HL-60 (cell line): ENCODE measurements around the gene OR10A3.

ENCODE experiments used
- DNase-seq, 2 experiments: peaks; one replicate each; pipeline ENCODE4 v3.0.0-alpha.2; 2010 to 2020; ENCODE audit warnings: low read depth in 1 of 2, low spot score in 1 of 2
- H3K27ac ChIP-seq: fragments of 250-450 bp; sonication (Bioruptor Pico); replicated peaks from 2 replicates; pipeline ENCODE4 v1.5.1; 2020; ENCODE audit warnings: mild to moderate bottlenecking, moderate library complexity
- H3K27me3 ChIP-seq: fragments of 250-450 bp; sonication (Bioruptor Pico); 2 replicates; pipeline ENCODE4 v1.5.1; 2021; ENCODE audit warnings: mild to moderate bottlenecking, moderate library complexity; ENCODE audit not compliant: insufficient read depth, poor library complexity, severe bottlenecking
- H3K4me3 ChIP-seq: replicated peaks from 2 replicates; pipeline ENCODE4 v1.5.1; 2011; ENCODE audit warnings: mild to moderate bottlenecking, control low read depth, low read length; ENCODE audit not compliant: insufficient read depth
- GABPA ChIP-seq: IDR thresholded peaks from 2 replicates; pipeline ENCODE4 v1.6.1; 2012; ENCODE audit warnings: low read depth
- POLR2AphosphoS5 ChIP-seq: IDR thresholded peaks from 2 replicates; pipeline ENCODE4 v1.6.1; 2012; ENCODE audit warnings: low read depth
- SPI1 ChIP-seq: IDR thresholded peaks from 2 replicates; pipeline ENCODE4 v1.6.1; 2012; ENCODE audit warnings: low read depth, mild to moderate bottlenecking, borderline replicate concordance
- TF ChIP-seq, protein P1 (sequence below): IDR thresholded peaks from one replicate; pipeline ENCODE4 v1.5.1; 2011; ENCODE audit warnings: low read length, control low read depth, inconsistent platforms; ENCODE audit not compliant: insufficient read depth
- TF ChIP-seq, protein P2 (sequence below): IDR thresholded peaks from 2 replicates; pipeline ENCODE4 v1.6.1; 2012; ENCODE audit warnings: low read depth; ENCODE audit not compliant: insufficient replicate concordance

The OR10A3 gene

DNA sequence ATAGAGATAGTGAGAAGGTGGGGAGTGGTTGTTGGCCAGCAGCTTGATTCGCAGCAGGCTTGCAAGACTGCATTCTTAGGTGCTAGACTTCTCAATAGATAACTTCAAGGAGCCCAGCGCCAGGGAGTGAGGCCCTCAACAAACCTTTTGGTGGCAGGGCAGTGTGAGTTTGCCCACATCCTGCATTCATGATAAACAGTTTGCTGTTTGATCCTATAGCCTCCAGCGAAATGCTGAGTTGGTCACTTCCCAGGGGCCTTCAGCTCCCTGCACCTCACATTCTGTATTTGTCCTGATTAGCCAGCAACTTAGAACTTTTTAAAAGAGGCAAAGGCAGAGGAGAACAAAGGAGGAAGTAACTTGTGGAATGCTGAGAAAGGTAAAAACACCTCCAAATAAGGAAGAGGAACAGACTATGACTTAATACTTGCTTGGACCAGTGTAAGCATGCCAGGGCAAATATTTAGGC, 35.5 kb downstream of the OR10A3 start:
- no peak overlapping the region for H3K27ac ChIP-seq
- no peak for DNase-seq
- no peak for TF ChIP-seq GABPA
- TF ChIP-seq POLR2AphosphoS5: no peak
- TF ChIP-seq, protein P1, sequence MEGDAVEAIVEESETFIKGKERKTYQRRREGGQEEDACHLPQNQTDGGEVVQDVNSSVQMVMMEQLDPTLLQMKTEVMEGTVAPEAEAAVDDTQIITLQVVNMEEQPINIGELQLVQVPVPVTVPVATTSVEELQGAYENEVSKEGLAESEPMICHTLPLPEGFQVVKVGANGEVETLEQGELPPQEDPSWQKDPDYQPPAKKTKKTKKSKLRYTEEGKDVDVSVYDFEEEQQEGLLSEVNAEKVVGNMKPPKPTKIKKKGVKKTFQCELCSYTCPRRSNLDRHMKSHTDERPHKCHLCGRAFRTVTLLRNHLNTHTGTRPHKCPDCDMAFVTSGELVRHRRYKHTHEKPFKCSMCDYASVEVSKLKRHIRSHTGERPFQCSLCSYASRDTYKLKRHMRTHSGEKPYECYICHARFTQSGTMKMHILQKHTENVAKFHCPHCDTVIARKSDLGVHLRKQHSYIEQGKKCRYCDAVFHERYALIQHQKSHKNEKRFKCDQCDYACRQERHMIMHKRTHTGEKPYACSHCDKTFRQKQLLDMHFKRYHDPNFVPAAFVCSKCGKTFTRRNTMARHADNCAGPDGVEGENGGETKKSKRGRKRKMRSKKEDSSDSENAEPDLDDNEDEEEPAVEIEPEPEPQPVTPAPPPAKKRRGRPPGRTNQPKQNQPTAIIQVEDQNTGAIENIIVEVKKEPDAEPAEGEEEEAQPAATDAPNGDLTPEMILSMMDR: no peak
- TF ChIP-seq SPI1: no peak
- TF ChIP-seq, protein P2, sequence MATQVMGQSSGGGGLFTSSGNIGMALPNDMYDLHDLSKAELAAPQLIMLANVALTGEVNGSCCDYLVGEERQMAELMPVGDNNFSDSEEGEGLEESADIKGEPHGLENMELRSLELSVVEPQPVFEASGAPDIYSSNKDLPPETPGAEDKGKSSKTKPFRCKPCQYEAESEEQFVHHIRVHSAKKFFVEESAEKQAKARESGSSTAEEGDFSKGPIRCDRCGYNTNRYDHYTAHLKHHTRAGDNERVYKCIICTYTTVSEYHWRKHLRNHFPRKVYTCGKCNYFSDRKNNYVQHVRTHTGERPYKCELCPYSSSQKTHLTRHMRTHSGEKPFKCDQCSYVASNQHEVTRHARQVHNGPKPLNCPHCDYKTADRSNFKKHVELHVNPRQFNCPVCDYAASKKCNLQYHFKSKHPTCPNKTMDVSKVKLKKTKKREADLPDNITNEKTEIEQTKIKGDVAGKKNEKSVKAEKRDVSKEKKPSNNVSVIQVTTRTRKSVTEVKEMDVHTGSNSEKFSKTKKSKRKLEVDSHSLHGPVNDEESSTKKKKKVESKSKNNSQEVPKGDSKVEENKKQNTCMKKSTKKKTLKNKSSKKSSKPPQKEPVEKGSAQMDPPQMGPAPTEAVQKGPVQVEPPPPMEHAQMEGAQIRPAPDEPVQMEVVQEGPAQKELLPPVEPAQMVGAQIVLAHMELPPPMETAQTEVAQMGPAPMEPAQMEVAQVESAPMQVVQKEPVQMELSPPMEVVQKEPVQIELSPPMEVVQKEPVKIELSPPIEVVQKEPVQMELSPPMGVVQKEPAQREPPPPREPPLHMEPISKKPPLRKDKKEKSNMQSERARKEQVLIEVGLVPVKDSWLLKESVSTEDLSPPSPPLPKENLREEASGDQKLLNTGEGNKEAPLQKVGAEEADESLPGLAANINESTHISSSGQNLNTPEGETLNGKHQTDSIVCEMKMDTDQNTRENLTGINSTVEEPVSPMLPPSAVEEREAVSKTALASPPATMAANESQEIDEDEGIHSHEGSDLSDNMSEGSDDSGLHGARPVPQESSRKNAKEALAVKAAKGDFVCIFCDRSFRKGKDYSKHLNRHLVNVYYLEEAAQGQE: no peak
- H3K27me3 ChIP-seq: peaks cover 2% of the 10 kb centered on the region
- no peak overlapping the region for H3K4me3 ChIP-seq

GRCh38 chr11:7905549-7905948, 36.0 kb downstream of the OR10A3 start:
- TF ChIP-seq GABPA (no peak), POLR2AphosphoS5 (no peak), SPI1 (no peak)
- TF ChIP-seq, protein P1: no peak
- TF ChIP-seq, protein P2: no peak
- DNase-seq: no peak
- Histone ChIP-seq H3K4me3 (no peak overlapping the region), H3K27me3 (peaks cover 2% of the 10 kb centered on the region), H3K27ac (no peak overlapping the region)

GRCh38 chr11:7904917-7905316, 36.6 kb downstream of the OR10A3 start:
- TF ChIP-seq GABPA: no peak
- TF ChIP-seq SPI1: no peak
- Histone ChIP-seq H3K4me3 (no peak overlapping the region), H3K27ac (no peak overlapping the region), H3K27me3 (peaks cover 2% of the 10 kb centered on the region)
- DNase-seq: no peak

DNA sequence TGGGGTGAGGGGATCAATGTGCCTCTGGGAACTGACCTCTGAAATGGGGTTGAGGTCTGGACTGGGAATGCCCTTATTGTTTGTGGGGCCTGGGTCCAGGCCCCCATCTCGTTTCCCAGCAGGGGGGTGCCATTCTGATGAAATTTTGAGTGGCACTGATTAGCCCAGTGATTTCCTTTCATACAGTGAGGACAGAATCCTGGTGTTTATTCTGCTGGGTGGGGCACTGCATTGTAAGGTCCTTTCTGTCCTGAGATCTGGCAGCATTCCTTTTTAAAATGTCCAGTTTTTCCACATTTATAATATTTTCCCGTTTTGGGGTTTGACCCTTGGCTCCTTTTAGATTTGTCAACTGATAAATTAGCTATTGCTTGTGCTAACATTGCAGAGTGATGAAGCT, 37.6 kb downstream of the OR10A3 start:
- Histone ChIP-seq H3K4me3 (no peak overlapping the region), H3K27me3 (peaks cover 2% of the 10 kb centered on the region), H3K27ac (no peak overlapping the region)
- DNase-seq: no peak
- TF ChIP-seq, protein P1: no peak
- TF ChIP-seq GABPA (no peak), POLR2AphosphoS5 (no peak), SPI1 (no peak)
- TF ChIP-seq, protein P2: no peak
